Measurements from ENCODE around the gene TCF7. TPM values are rescaled to one million over a fixed set of nuclear protein-coding genes. Genes with fewer than 3 reads are reported as not detected.

Gene TCF7
- total and polyA plus RNA-seq, 2 of the 13 experiments (the other 11 are each of a cell fraction or from before 2014, with no cell fraction given), result 6.3 to 6.8 TPM

DNA sequence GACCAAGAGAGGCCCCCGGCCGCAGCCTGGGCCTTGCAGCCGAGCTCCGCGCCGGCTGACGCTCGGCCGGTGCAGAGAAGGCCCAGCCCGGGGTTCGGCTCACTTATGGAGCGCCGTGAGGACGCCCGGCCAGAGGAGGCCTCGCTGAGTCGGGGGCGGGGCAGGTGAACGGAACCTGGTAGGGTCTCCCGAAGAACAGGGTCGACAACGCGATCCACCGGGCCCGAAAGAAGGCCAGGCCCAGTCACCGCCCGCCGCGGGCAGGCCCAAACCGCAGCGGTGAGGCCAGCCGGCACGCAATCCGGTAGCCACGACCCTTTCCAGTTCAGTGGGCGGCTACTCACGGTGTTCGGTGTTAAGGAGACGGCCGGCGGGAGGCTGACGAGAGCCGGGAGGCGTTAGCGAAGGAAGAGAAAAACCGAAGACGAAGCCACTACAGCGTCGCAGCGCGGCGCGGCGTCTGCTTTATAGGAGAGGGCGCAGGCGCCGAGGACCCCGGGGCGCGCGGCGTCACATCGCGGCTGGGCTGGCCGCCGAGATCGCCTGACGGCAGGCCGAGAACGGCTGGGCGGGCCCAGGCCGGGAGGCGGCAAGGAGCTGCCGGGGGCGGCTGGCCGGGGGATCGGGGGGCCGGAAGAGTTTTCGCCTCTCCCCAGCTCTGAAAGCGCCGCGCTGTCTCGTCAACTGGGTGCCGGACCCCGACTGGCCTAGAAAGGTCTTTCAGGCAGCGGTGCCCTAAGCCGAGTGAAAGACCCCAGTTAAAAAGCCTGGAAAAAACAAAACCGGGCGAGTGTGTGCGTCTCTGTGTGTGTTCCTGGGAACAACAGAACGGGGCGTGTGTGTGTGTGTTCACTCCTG lies 62.3 kb downstream of the TCF7 start, which contains the start of gene SKP1 (continued):
- TF ChIP-seq ZNF558 (CRISPR knock-in tag; IDR thresholded peaks at IDR 0.05; ENCODE audit: borderline replicate concordance), result peak; percentile 92; the same call in 1 of the 2 replicates
- TF ChIP-seq ZNF282 (IDR thresholded peaks at IDR 0.05; ENCODE audit: partially characterized antibody), result no peak
- no peak for TF ChIP-seq NCOA1 (CRISPR knock-in tag; IDR thresholded peaks at IDR 0.05)
- peak; percentile 89; the same call in 1 of the 2 replicates for TF ChIP-seq ZNF605 (CRISPR knock-in tag; IDR thresholded peaks at IDR 0.05)
- TF ChIP-seq ZNF260 (CRISPR knock-in tag; IDR thresholded peaks at IDR 0.05; ENCODE audit: borderline replicate concordance, low read depth), result no peak
- TF ChIP-seq ZSCAN22 (CRISPR knock-in tag; IDR thresholded peaks at IDR 0.05), result 0 out of 2 replicates have a peak, but pooled peaks have one; percentile 58
- TF ChIP-seq ZBTB21 (CRISPR knock-in tag; IDR thresholded peaks at IDR 0.05), result 0 out of 2 replicates have a peak, but pooled peaks have one; percentile 52
- TF ChIP-seq, protein P1, sequence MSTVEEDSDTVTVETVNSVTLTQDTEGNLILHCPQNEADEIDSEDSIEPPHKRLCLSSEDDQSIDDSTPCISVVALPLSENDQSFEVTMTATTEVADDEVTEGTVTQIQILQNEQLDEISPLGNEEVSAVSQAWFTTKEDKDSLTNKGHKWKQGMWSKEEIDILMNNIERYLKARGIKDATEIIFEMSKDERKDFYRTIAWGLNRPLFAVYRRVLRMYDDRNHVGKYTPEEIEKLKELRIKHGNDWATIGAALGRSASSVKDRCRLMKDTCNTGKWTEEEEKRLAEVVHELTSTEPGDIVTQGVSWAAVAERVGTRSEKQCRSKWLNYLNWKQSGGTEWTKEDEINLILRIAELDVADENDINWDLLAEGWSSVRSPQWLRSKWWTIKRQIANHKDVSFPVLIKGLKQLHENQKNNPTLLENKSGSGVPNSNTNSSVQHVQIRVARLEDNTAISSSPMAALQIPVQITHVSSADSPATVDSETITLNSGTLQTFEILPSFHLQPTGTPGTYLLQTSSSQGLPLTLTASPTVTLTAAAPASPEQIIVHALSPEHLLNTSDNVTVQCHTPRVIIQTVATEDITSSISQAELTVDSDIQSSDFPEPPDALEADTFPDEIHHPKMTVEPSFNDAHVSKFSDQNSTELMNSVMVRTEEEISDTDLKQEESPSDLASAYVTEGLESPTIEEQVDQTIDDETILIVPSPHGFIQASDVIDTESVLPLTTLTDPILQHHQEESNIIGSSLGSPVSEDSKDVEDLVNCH (CRISPR knock-in tag; IDR thresholded peaks at IDR 0.05), result no peak
- no peak for TF ChIP-seq RBAK (CRISPR knock-in tag; IDR thresholded peaks at IDR 0.05)
- TF ChIP-seq, protein P2, sequence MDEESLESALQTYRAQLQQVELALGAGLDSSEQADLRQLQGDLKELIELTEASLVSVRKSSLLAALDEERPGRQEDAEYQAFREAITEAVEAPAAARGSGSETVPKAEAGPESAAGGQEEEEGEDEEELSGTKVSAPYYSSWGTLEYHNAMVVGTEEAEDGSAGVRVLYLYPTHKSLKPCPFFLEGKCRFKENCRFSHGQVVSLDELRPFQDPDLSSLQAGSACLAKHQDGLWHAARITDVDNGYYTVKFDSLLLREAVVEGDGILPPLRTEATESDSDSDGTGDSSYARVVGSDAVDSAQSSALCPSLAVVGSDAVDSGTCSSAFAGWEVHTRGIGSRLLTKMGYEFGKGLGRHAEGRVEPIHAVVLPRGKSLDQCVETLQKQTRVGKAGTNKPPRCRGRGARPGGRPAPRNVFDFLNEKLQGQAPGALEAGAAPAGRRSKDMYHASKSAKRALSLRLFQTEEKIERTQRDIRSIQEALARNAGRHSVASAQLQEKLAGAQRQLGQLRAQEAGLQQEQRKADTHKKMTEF (CRISPR knock-in tag; IDR thresholded peaks at IDR 0.05), result peak; percentile 88; the same call in 1 of the 2 replicates
- TF ChIP-seq ZMYM2 (CRISPR knock-in tag; IDR thresholded peaks at IDR 0.05), result no peak
- TF ChIP-seq TBX2 (CRISPR knock-in tag; IDR thresholded peaks at IDR 0.05; ENCODE audit: borderline replicate concordance), result peak; percentile 46; the same call in 1 of the 2 replicates
- no peak for TF ChIP-seq SMARCE1 (IDR thresholded peaks at IDR 0.05; ENCODE audit: borderline replicate concordance)
- TF ChIP-seq ZNF460 (CRISPR knock-in tag; IDR thresholded peaks at IDR 0.05; ENCODE audit: borderline replicate concordance), result peak; percentile 49; the same call in 1 of the 2 replicates
- TF ChIP-seq, protein P3, sequence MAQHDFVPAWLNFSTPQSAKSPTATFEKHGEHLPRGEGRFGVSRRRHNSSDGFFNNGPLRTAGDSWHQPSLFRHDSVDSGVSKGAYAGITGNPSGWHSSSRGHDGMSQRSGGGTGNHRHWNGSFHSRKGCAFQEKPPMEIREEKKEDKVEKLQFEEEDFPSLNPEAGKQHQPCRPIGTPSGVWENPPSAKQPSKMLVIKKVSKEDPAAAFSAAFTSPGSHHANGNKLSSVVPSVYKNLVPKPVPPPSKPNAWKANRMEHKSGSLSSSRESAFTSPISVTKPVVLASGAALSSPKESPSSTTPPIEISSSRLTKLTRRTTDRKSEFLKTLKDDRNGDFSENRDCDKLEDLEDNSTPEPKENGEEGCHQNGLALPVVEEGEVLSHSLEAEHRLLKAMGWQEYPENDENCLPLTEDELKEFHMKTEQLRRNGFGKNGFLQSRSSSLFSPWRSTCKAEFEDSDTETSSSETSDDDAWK (CRISPR knock-in tag; IDR thresholded peaks at IDR 0.05), result no peak
- peak; percentile 73; the same call in 1 of the 2 replicates for TF ChIP-seq MED13 (CRISPR knock-in tag; IDR thresholded peaks at IDR 0.05)
- peak; percentile 68; the same call in 1 of the 2 replicates for TF ChIP-seq RARG (CRISPR knock-in tag; IDR thresholded peaks at IDR 0.05; ENCODE audit: low read depth)
- TF ChIP-seq RXRA (CRISPR knock-in tag; IDR thresholded peaks at IDR 0.05), result peak; percentile 44; the same call in 1 of the 2 replicates
- peak; percentile 78; the same call in 1 of the 2 replicates for TF ChIP-seq GATA4 (IDR thresholded peaks at IDR 0.05; ENCODE audit: borderline replicate concordance, low read depth)
- TF ChIP-seq REXO4 (CRISPR knock-in tag; IDR thresholded peaks at IDR 0.05; ENCODE audit: borderline replicate concordance), result no peak
- TF ChIP-seq POLR2G (IDR thresholded peaks at IDR 0.05; ENCODE audit: low read depth, low read length), result peak; percentile 99
- TF ChIP-seq ZNF83 (CRISPR knock-in tag; IDR thresholded peaks at IDR 0.05; ENCODE audit: borderline replicate concordance), result 0 out of 2 replicates have a peak, but pooled peaks have one; percentile 27
- peak; percentile 26; the same call in 1 of the 2 replicates for TF ChIP-seq ZNF44 (CRISPR knock-in tag; IDR thresholded peaks at IDR 0.05)
- TF ChIP-seq RBM22 (optimal IDR thresholded peaks at IDR 0.05; ENCODE audit: low read length), result peak; percentile 60
- TF ChIP-seq TOE1 (CRISPR knock-in tag; IDR thresholded peaks at IDR 0.05), result no peak

Data from HepG2 (cell line).